Cardiac fibroblast (primary cell): ENCODE results near the gene LGI4.
A peak's percentile ranks its signal among the peaks of the same experiment; 100 is the strongest.

Source experiments
- DNase-seq, 2 donors: peaks; one replicate each; pipeline versions ENCODE4 v3.0.0 to v3.0.0-alpha.2; 2010; ENCODE audit warnings: low read depth in 2 of 2
- H3K4me3 ChIP-seq, 2 donors: replicated peaks in 1 of 2; 1 replicate in 1 of 2; 2 replicates in 1 of 2; pipeline ENCODE4 v1.5.1; 2011; ENCODE audit warnings: low read depth in 2 of 2, low read length in 2 of 2, mild to moderate bottlenecking in 2 of 2, moderate library complexity in 1 of 2
- TF ChIP-seq, protein P1 (sequence below): IDR thresholded peaks from one replicate; pipeline ENCODE4 v1.5.1; 2011; ENCODE audit warnings: low read depth, mild to moderate bottlenecking, low read length, inconsistent platforms

LGI4 gene

DNA sequence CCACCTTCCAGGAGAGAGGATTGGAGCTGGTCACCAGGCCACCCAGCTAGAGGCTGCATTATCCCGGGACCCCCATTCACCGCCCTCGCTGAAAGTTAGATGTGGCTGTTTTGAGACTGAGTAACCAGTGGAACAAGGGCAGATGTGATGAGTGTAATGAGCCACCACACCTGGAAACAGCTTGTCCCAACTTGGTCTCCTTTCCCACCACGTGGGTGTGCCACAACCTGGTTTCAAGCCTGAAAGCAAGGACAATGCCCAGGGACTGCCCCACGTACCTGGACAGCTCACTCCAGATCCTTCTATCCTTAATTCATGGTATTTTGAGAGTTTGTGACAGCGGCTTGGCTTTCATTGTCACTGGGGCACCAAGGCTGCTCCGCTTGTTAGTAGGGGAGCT lies 7.0 kb downstream of the LGI4 start:
- DNase-seq: no peak
- no peak overlapping the region for H3K4me3 ChIP-seq
- TF ChIP-seq, protein P1, sequence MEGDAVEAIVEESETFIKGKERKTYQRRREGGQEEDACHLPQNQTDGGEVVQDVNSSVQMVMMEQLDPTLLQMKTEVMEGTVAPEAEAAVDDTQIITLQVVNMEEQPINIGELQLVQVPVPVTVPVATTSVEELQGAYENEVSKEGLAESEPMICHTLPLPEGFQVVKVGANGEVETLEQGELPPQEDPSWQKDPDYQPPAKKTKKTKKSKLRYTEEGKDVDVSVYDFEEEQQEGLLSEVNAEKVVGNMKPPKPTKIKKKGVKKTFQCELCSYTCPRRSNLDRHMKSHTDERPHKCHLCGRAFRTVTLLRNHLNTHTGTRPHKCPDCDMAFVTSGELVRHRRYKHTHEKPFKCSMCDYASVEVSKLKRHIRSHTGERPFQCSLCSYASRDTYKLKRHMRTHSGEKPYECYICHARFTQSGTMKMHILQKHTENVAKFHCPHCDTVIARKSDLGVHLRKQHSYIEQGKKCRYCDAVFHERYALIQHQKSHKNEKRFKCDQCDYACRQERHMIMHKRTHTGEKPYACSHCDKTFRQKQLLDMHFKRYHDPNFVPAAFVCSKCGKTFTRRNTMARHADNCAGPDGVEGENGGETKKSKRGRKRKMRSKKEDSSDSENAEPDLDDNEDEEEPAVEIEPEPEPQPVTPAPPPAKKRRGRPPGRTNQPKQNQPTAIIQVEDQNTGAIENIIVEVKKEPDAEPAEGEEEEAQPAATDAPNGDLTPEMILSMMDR: no peak

DNA sequence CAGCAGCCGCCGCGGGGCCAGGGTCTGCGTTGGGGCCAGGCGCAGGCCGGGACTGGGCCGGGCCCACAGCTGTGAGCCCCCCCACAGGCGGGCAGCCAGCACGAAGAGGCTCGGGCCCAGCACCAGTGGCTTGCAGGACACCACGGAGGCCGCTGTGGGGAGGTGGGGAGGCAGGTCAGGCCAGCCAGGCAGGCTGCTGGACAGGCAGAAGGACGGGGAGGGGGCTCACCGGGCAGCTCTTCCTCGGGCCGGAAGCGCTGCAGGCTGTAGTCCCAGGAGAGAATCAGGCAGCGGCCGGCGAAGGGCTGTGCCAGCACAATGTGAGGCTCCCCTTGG lies 8.3 kb downstream of the LGI4 start:
- DNase-seq: peak in 1 of 2 donors; percentile 26
- TF ChIP-seq, protein P1: no peak
- no peak overlapping the region for H3K4me3 ChIP-seq

DNA sequence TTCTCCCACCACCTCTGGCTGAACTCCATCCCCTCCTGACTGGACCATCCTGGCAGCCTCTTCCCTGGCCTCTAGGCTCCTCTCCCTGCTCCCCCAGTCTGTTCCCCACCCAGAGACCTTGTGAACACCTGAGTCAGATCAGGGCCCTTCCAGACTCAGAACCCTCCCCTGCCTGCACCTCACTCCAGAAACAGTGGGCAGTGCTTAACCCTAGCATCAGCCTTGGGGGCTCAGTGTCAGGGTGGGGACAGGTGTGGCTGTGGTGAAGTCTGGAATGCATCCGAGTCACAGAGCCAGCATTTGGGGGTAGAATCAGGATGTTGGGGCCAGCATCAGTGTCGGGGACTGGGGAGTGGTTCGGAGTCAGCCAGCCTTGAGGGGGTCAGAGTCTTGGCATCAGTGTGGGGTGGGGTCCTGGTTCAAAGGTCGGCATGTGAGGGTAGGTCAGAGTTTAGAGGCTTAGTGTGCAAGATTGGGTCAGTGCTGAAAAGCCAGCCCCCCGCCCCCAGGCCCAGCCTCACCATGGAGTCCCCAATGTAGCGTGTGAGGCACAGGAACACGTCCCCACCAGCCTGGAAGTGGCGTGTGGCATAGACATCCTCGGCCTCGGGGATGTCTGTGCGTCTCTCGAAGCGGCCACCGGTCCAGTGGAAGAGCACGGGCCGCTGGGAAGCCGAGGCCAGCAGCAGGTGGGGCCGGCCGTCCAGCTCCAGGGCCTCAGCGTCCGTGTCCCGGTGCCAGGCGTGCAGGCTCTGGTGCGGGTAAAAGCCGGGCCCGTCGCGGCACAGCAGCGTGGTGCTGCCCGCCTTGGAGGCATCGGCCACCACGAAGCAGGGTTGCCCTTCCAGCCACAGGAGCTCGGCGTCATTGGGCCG lies 8.9 kb downstream of the LGI4 start:
- TF ChIP-seq, protein P1: no peak
- no peak for DNase-seq
- H3K4me3 ChIP-seq: no peak overlapping the region

DNA sequence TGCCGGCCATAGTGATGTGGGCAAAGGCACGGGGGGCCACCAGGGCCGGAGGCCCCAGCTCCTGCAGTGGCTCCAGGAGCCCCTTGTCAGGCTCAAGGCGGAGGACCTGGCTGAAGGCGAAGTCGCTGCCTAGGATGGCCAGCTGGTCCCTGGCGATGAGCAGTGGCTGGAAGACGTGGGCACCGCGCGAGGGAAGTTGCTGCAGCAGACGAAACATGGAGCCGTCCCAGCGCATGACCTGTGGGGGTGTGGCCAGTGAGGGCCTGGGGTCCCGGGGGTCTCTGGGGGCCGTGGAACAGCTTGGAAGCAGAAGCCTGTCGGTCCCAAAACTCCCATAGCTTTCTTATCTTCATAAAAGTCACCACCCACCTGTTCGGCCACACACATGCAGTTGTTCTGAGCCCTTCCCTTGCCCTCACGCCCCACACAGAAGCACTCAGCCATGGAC lies 9.6 kb downstream of the LGI4 start:
- no peak for DNase-seq
- no peak overlapping the region for H3K4me3 ChIP-seq
- TF ChIP-seq, protein P1: no peak

DNA sequence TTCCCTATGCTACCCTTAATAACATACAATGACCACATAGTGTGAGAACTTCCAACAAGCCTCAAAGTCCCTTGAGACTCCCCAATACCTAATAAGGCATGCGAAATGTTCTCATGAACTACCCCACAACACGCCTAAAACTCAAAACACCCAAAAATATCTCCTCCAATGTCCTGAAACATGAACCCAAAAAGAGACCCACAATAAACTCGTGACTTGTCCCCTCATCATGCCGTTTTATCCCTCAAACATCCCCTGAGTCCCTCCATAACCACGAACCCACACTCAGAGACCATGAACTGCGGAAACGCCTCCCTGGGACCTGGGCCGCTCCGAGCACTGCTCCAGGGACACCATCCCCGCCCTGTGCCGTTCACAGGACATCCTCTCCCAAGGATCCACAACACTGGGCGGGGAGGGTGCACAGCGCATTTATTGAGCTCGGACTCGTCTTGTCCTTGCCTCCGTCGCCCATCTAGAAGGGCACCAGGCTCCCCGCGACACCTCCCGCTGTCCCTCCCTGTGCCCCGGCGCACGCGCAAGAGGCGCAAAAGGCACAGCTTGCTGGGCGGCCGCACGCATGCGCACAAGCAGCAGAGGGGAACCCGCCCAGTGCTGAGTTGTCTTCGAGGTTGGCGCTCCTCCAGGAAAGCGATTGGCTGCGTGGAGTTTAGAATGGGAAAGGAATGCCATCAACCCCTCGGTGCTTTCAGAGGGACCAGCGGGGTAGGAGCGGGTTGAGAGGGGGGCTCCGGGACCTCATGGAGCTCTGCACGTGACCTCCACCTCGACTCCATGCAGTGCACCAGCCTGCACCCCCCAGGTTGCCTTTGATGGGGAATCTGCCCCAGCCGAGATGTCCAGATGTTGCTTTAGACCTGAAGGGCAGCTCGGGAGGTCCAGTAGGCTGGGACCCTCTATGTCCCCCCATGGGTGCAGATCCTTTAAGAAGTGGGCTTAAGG lies 10.5 kb downstream of the LGI4 start:
- TF ChIP-seq, protein P1: no peak
- peak; percentile 93 to 95 for DNase-seq
- peak overlapping the region; percentile 65 to 67 for H3K4me3 ChIP-seq

DNA sequence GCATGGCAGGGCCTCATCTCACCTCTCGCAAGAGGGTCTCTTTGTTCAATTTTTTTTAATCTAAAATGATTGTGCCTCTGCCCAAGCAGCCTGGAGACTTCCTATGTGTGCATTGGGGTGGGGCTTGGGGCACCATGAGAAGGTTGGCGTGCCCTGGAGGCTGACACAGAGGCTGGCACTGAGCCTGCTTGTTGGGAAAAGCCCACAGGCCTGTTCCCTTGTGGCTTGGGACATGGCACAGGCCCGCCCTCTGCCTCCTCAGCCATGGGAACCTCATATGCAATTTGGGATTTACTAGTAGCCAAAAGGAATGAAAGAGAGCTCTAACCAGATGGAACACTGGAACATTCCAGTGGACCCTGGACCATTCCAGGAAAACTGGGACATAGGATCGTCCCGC lies 11.3 kb downstream of the LGI4 start:
- peak in 1 of 2 donors; percentile 33 for DNase-seq
- TF ChIP-seq, protein P1: no peak
- H3K4me3 ChIP-seq: no peak overlapping the region
